GM23248 (cell line): ENCODE data around the gene SCOC.

ENCODE experiments used
- EZH2 ChIP-seq: fragments of 200-600 bp; sonication (generic); IDR thresholded peaks from 2 replicates; pipeline ENCODE4 v1.6.1; 2018; ENCODE audit warnings: antibody characterized with exemption, mild to moderate bottlenecking; ENCODE audit not compliant: insufficient read depth, poor library complexity, severe bottlenecking
- EZH2phosphoT487 ChIP-seq: fragments of 200-600 bp; sonication (generic); IDR thresholded peaks from 2 replicates; pipeline ENCODE4 v1.6.1; 2018; ENCODE audit warnings: antibody characterized with exemption, moderate library complexity, mild to moderate bottlenecking, low read depth; ENCODE audit not compliant: insufficient read depth

GRCh38 chr4:140358281-140358680 lies 15.2 kb upstream of the SCOC start:
- TF ChIP-seq EZH2 (no peak), EZH2phosphoT487 (no peak)
